GM19099 (cell line): Measurements from ENCODE around the gene NEMF.

ENCODE experiments used
- POLR2A ChIP-seq: IDR thresholded peaks from 3 replicates; pipeline ENCODE4 v1.6.1; 2011; ENCODE audit warnings: low read depth; ENCODE audit not compliant: insufficient read length; ENCODE audit errors: extremely low read depth

NEMF gene

GRCh38 chr14:49768301-49769121, 84.1 kb downstream of the NEMF start:
- TF ChIP-seq POLR2A, result no peak

- TF ChIP-seq POLR2A, result peak; percentile 80
Measured at GRCh38 chr14:49767571-49768300, 84.9 kb downstream of the NEMF start, which contains the start of gene KLHDC2. Gene KLHDC2 (plus strand): TSS chr14:49768153. CDS start chr14:49768469, 316 bp downstream.

GRCh38 chr14:49767270-49767570, 85.4 kb downstream of the NEMF start:
- TF ChIP-seq POLR2A, result no peak

- no peak for TF ChIP-seq POLR2A
Measured at GRCh38 chr14:49766839-49767238, 85.7 kb downstream of the NEMF start.

- no peak for TF ChIP-seq POLR2A
Measured at GRCh38 chr14:49761839-49762551, 90.6 kb downstream of the NEMF start.

GRCh38 chr14:49755378-49755777, 97.2 kb downstream of the NEMF start:
- TF ChIP-seq POLR2A, result no peak

GRCh38 chr14:49754570-49755097, 98.0 kb downstream of the NEMF start:
- no peak for TF ChIP-seq POLR2A

GRCh38 chr14:49745191-49745590, 107.4 kb downstream of the NEMF start:
- no peak for TF ChIP-seq POLR2A

- TF ChIP-seq POLR2A, result no peak
Measured at GRCh38 chr14:49733836-49734235, 118.8 kb downstream of the NEMF start.

GRCh38 chr14:49732896-49733295, 119.7 kb downstream of the NEMF start:
- TF ChIP-seq POLR2A, result no peak
